SK-N-SH (cell line): ENCODE results near the gene AHNAK2. TPM values are rescaled to one million over a fixed set of nuclear protein-coding genes. Genes with fewer than 3 reads are reported as not detected.

Experiments
- CTCF ChIA-PET: fragments of 300-600, 350-600 bp; formaldehyde crosslinking; extraction: SDS; loops from one replicate; lab custom pipeline; 2021; lab: Yijun Ruan, JAX
- POLR2A ChIA-PET: fragments of 350-600 bp; sonication (Branson Sonifier 250); formaldehyde crosslinking; extraction: SDS; loops from one replicate; lab custom pipeline; 2020; ENCODE audit warnings: antibody characterized with exemption, inconsistent platforms; lab: Yijun Ruan, JAX
- DNase-seq: peaks from one replicate; pipeline ENCODE4 v3.0.0; 2012
- H2AFZ ChIP-seq: fragments of 200-600 bp; sonication (generic); 2 replicates; pipeline ENCODE4 v1.8.1; 2016; ENCODE audit warnings: antibody characterized with exemption, mild to moderate bottlenecking, low read depth
- H3F3A ChIP-seq: fragments of 200-600 bp; sonication (generic); replicated peaks from 2 replicates; pipeline ENCODE3; 2016; ENCODE audit warnings: antibody characterized with exemption, mild to moderate bottlenecking; ENCODE audit not compliant: insufficient read depth
- H3K27ac ChIP-seq, 2 experiments: fragments of 200-500 bp in 1 of 2; fragments of 200-600 bp in 1 of 2; sonication (Bioruptor generic) in 1 of 2; sonication (generic), shearing (Covaris generic) in 1 of 2; 2 replicates each; pipeline versions ENCODE4 v1.5.1 to v1.6.1; 2014 to 2016; ENCODE audit warnings: low read depth in 2 of 2, inconsistent platforms in 1 of 2, low read length in 1 of 2, mild to moderate bottlenecking in 1 of 2, mixed read lengths in 1 of 2
- H3K27me3 ChIP-seq: fragments of 200-600 bp; sonication (generic), shearing (Covaris generic); 2 replicates; pipeline ENCODE4 v1.6.1; 2016; ENCODE audit warnings: mixed run types; ENCODE audit not compliant: insufficient read depth
- H3K36me3 ChIP-seq, 2 experiments: fragments of 200-500 bp in 1 of 2; fragments of 200-600 bp in 1 of 2; sonication (Bioruptor generic) in 1 of 2; sonication (generic) in 1 of 2; replicated peaks in 1 of 2; 2 replicates each; pipeline versions ENCODE3 to v1.5.1; 2014 to 2016; ENCODE audit warnings: low read length in 1 of 2, mild to moderate bottlenecking in 1 of 2; ENCODE audit not compliant: insufficient read depth in 2 of 2, control insufficient read depth in 1 of 2
- H3K4me1 ChIP-seq, 2 experiments: fragments of 200-500 bp in 1 of 2; fragments of 200-600 bp in 1 of 2; sonication (Bioruptor generic) in 1 of 2; sonication (generic), shearing (Covaris generic) in 1 of 2; 2 replicates each; pipeline versions ENCODE4 v1.5.1 to v1.6.1; 2014 to 2016; ENCODE audit warnings: low read depth in 1 of 2, low read length in 1 of 2, mixed run types in 1 of 2; ENCODE audit not compliant: insufficient read depth in 2 of 2, control insufficient read depth in 1 of 2
- H3K4me2 ChIP-seq: fragments of 200-600 bp; sonication (generic), shearing (Covaris generic); 2 replicates; pipeline ENCODE4 v1.6.1; 2017; ENCODE audit warnings: mixed run types
- H3K4me3 ChIP-seq, 2 experiments: fragments of 200-500 bp in 1 of 2; fragments of 200-600 bp in 1 of 2; sonication (Bioruptor generic) in 1 of 2; sonication (generic), shearing (Covaris generic) in 1 of 2; 2 replicates each; pipeline versions ENCODE4 v1.5.1 to v1.8.1; 2014 to 2016; ENCODE audit warnings: low read depth in 2 of 2, inconsistent platforms in 1 of 2, low read length in 1 of 2, mild to moderate bottlenecking in 1 of 2, mixed read lengths in 1 of 2, moderate library complexity in 1 of 2
- H3K79me2 ChIP-seq: fragments of 200-600 bp; sonication (generic); 2 replicates; pipeline ENCODE4 v1.8.1; 2017; ENCODE audit warnings: mild to moderate bottlenecking; ENCODE audit not compliant: insufficient read depth
- H3K9ac ChIP-seq: fragments of 200-600 bp; sonication (generic); 2 replicates; pipeline ENCODE4 v1.6.1; 2017; ENCODE audit warnings: mixed run types
- H3K9me2 ChIP-seq: fragments of 200-600 bp; sonication (generic); 2 replicates; pipeline ENCODE4 v1.6.1; 2017; ENCODE audit warnings: mixed run types
- H3K9me3 ChIP-seq: fragments of 200-600 bp; sonication (generic); 2 replicates; pipeline ENCODE4 v1.6.1; 2017; ENCODE audit warnings: mixed run types, mild to moderate bottlenecking, moderate library complexity
- H4K20me1 ChIP-seq: fragments of 200-600 bp; sonication (generic); 2 replicates; pipeline ENCODE4 v1.6.1; 2017; ENCODE audit warnings: mild to moderate bottlenecking, mixed run types; ENCODE audit not compliant: insufficient read depth
- CHD2 ChIP-seq: fragments of 150-350 bp; IDR thresholded peaks from 2 replicates; pipeline ENCODE4 v1.6.1; 2018; ENCODE audit warnings: low read length; ENCODE audit not compliant: partially characterized antibody
- CTCF ChIP-seq: fragments of 200-600 bp; sonication (generic); IDR thresholded peaks from 2 replicates; pipeline ENCODE4 v1.6.1; 2017; ENCODE audit warnings: antibody characterized with exemption, mild to moderate bottlenecking, moderate library complexity
- ELF1 ChIP-seq: IDR thresholded peaks from 2 replicates; pipeline ENCODE4 v1.4.0; 2012
- FOSL2 ChIP-seq: IDR thresholded peaks from 2 replicates; pipeline ENCODE4 v1.4.0; 2012; ENCODE audit warnings: low read depth, mild to moderate bottlenecking, moderate library complexity, borderline replicate concordance
- FOXM1 ChIP-seq: IDR thresholded peaks from 2 replicates; pipeline ENCODE4 v1.4.0; 2012; ENCODE audit warnings: low read depth, mild to moderate bottlenecking
- MEF2A ChIP-seq: IDR thresholded peaks from 2 replicates; pipeline ENCODE4 v1.4.0; 2012; ENCODE audit warnings: low read depth, borderline replicate concordance
- MXI1 ChIP-seq: IDR thresholded peaks from 2 replicates; pipeline ENCODE4 v1.6.1; 2012; ENCODE audit warnings: mild to moderate bottlenecking, low read depth, low read length, improper control_type of control experiment
- NFIC ChIP-seq: IDR thresholded peaks from 2 replicates; pipeline ENCODE4 v1.4.0; 2012; ENCODE audit warnings: borderline replicate concordance
- POLR2AphosphoS5 ChIP-seq: IDR thresholded peaks from 2 replicates; pipeline ENCODE4 v1.6.1; 2012; ENCODE audit warnings: low read depth, low read length
- RAD21 ChIP-seq: IDR thresholded peaks from 2 replicates; pipeline ENCODE4 v1.6.1; 2012; ENCODE audit warnings: mild to moderate bottlenecking, low read length
- RFX5 ChIP-seq: IDR thresholded peaks from 2 replicates; pipeline ENCODE4 v1.6.1; 2012; ENCODE audit warnings: mild to moderate bottlenecking, improper control_type of control experiment, low read length
- RXRA ChIP-seq: IDR thresholded peaks from 2 replicates; pipeline ENCODE4 v1.4.0; 2012; ENCODE audit warnings: low read depth, mild to moderate bottlenecking, borderline replicate concordance
- SIN3A ChIP-seq: IDR thresholded peaks from 2 replicates; pipeline ENCODE4 v1.6.1; 2012; ENCODE audit warnings: low read depth, mild to moderate bottlenecking, low read length, moderate library complexity, borderline replicate concordance
- TCF12 ChIP-seq: IDR thresholded peaks from 2 replicates; pipeline ENCODE4 v1.4.0; 2012
- TEAD4 ChIP-seq: IDR thresholded peaks from 2 replicates; pipeline ENCODE4 v1.4.0; 2012; ENCODE audit warnings: mild to moderate bottlenecking, borderline replicate concordance; ENCODE audit not compliant: insufficient read depth
- USF1 ChIP-seq: IDR thresholded peaks from 2 replicates; pipeline ENCODE4 v1.4.0; 2012; ENCODE audit warnings: low read depth, borderline replicate concordance
- WGBS: methylation state at CpG from one replicate; pipeline ENCODE4 v1.1.6; 2017; ENCODE audit warnings: low lambda C conversion rate; 5-methylcytosine and 5-hydroxymethylcytosine counted together
- polyA plus RNA-seq, 3 experiments: library from polyadenylated mRNA; depleted of rRNA; stranded (reverse); fragments of >200 nt; gene quantifications; 2 replicates each; pipeline ENCODE4 v1.2.3, GENCODE V29; 2012

AHNAK2 gene
- polyA plus RNA-seq, 1 of the 3 experiments (the other 2 are of a cell fraction), result 33.5 TPM

- Histone ChIP-seq H2AFZ (no peak overlapping the region), H3K9me3 (no peaks in the 10 kb centered on the region), H4K20me1 (no peaks in the 10 kb centered on the region), H3K9me2 (no peaks in the 10 kb centered on the region), H3K79me2 (no peaks in the 10 kb centered on the region), H3K9ac (no peak overlapping the region), H3F3A (no peaks in the 10 kb centered on the region), H3K27ac (no peak overlapping the region), H3K4me2 (no peak overlapping the region), H3K27me3 (peaks cover 10% of the 10 kb centered on the region; the same call in 1 of the 2 replicates), H3K4me1 (peaks cover 0 to 6% of the 10 kb centered on the region in 2 experiments; a peak in 1 of 4 replicates), H3K36me3 (no peaks in the 10 kb centered on the region), H3K4me3 (no peak overlapping the region)
- TF ChIP-seq TCF12 (no peak), SIN3A (no peak), MXI1 (no peak), USF1 (no peak), RXRA (no peak), CHD2 (no peak), POLR2AphosphoS5 (no peak), CTCF (no peak), NFIC (no peak)
- POLR2A ChIA-PET, result no interaction called here
- 18% methylated on average over 2 of the region's 2 CpGs for WGBS
- CTCF ChIA-PET, result interaction anchor here (1.0 kb wide), 1 partner anchor 29 kb away, joined by 3 read pairs; no protein-coding TSS in a partner anchor
- no peak for DNase-seq
Measured at GRCh38 chr14:104899781-104900180, 78.4 kb downstream of the AHNAK2 start.

- CTCF ChIA-PET, result interaction anchor here (1.0 to 1.6 kb wide), 3 partner anchors 70 to 147 kb away, joined by 3 to 9 read pairs (median 5); no protein-coding TSS in a partner anchor
- Histone ChIP-seq H3K27me3 (peaks cover 2% of the 10 kb centered on the region; the same call in 1 of the 2 replicates), H3K4me3 (no peak overlapping the region), H2AFZ (no peak overlapping the region)
- TF ChIP-seq FOSL2, result no peak
- TF ChIP-seq ELF1, result no peak
- TF ChIP-seq TEAD4, result no peak
- no peak for TF ChIP-seq RFX5
- no peak for TF ChIP-seq MEF2A
- no peak for TF ChIP-seq RAD21
- TF ChIP-seq FOXM1, result no peak
- TF ChIP-seq CHD2, result no peak
- TF ChIP-seq, all 33 proteins: peak for 0
- Histone ChIP-seq H3K4me2 (no peak overlapping the region), H3K79me2 (no peaks in the 10 kb centered on the region), H3K9me3 (no peaks in the 10 kb centered on the region), H3K9ac (no peak overlapping the region), H4K20me1 (no peaks in the 10 kb centered on the region), H3K27ac (no peak overlapping the region), H3F3A (no peaks in the 10 kb centered on the region), H3K4me1 (peaks cover 0 to 6% of the 10 kb centered on the region in 2 experiments; a peak in 1 of 4 replicates), H3K9me2 (no peaks in the 10 kb centered on the region), H3K36me3 (no peaks in the 10 kb centered on the region)
- 86% methylated on average over 22 of the region's 24 CpGs for WGBS
- DNase-seq, result no peak
- POLR2A ChIA-PET, result no interaction called here
Measured at GRCh38 chr14:104898870-104899510, 79.2 kb downstream of the AHNAK2 start.
